Colon (tissue), 2 donors: ENCODE measurements around the gene ATP13A3.
"Not testable (repeated sequence)": the region's sequence is repeated elsewhere in the genome, so short reads cannot be mapped to it uniquely, and the experiment has no call there.

Experiments used
- FAIRE-seq: peaks from 2 replicates; lab custom pipeline; 2012; peaks lifted over from hg19 to GRCh38; lab: Jason Lieb, UNC
- donor health status: control.
- donor health status: control.

Gene ATP13A3

GRCh38 chr3:194486540-194487288 lies at the start of gene ATP13A3:
Gene ATP13A3, minus strand, starts transcription at chr3:194487002. Its CDS starts 24,812 bp downstream, at chr3:194462190.
- no peak for FAIRE-seq

GRCh38 chr3:194535199-194535598 lies 48.4 kb upstream of the ATP13A3 start:
- not testable (repeated sequence) for FAIRE-seq

- no peak for FAIRE-seq
These were observed 47.4 kb upstream of the ATP13A3 start for GRCh38 chr3:194534243-194534642.

- FAIRE-seq: no peak
These were observed 45.8 kb upstream of the ATP13A3 start for GRCh38 chr3:194532591-194532990.

- FAIRE-seq: no peak
These were observed 40.9 kb upstream of the ATP13A3 start for GRCh38 chr3:194527726-194528125.

GRCh38 chr3:194526164-194526563 lies 39.4 kb upstream of the ATP13A3 start:
- no peak for FAIRE-seq

- no peak for FAIRE-seq
These were observed 35.8 kb upstream of the ATP13A3 start for GRCh38 chr3:194522579-194523046.

- FAIRE-seq: no peak
These were observed 34.9 kb upstream of the ATP13A3 start for GRCh38 chr3:194521510-194522260.

- not testable (repeated sequence) for FAIRE-seq
These were observed 33.9 kb upstream of the ATP13A3 start for GRCh38 chr3:194520682-194521162.

GRCh38 chr3:194520201-194520600 lies 33.4 kb upstream of the ATP13A3 start:
- FAIRE-seq: not testable (repeated sequence)

- no peak for FAIRE-seq
These were observed 31.9 kb upstream of the ATP13A3 start for GRCh38 chr3:194518652-194519051.

GRCh38 chr3:194517333-194517732 lies 30.5 kb upstream of the ATP13A3 start:
- no peak for FAIRE-seq

- FAIRE-seq: no peak
These were observed 27.8 kb upstream of the ATP13A3 start for GRCh38 chr3:194514626-194515025.

GRCh38 chr3:194512895-194513601 lies 26.2 kb upstream of the ATP13A3 start:
- FAIRE-seq: no peak

- no peak for FAIRE-seq
These were observed 22.0 kb upstream of the ATP13A3 start for GRCh38 chr3:194508491-194509453.

- FAIRE-seq: no peak
These were observed 20.8 kb upstream of the ATP13A3 start for GRCh38 chr3:194507571-194507970.

GRCh38 chr3:194505791-194506415 lies 19.1 kb upstream of the ATP13A3 start:
- FAIRE-seq: no peak

GRCh38 chr3:194504861-194505260 lies 18.1 kb upstream of the ATP13A3 start:
- no peak for FAIRE-seq

GRCh38 chr3:194504146-194504545 lies 17.3 kb upstream of the ATP13A3 start:
- FAIRE-seq: no peak

- no peak for FAIRE-seq
These were observed 16.3 kb upstream of the ATP13A3 start for GRCh38 chr3:194503081-194503531.

- FAIRE-seq: no peak
These were observed 13.4 kb upstream of the ATP13A3 start for GRCh38 chr3:194500198-194500597.
